H9 (cell line): Measurements from ENCODE around the gene MSANTD1. TPM values are rescaled to one million over a fixed set of nuclear protein-coding genes. Genes with fewer than 3 reads are reported as not detected.

Source experiments
- DNase-seq: peaks from one replicate; pipeline ENCODE4 v3.0.0-alpha.2; 2017
- H2AFZ ChIP-seq: one replicate; pipeline ENCODE4 v1.6.1; 2013; ENCODE audit warnings: mild to moderate bottlenecking, low read length, control low read depth, moderate library complexity
- H2AK5ac ChIP-seq: 2 replicates; pipeline ENCODE4 v1.6.1; 2013; ENCODE audit warnings: low read length, control low read depth, mixed read lengths; ENCODE audit not compliant: insufficient read length
- H2BK120ac ChIP-seq: one replicate; pipeline ENCODE4 v1.6.1; 2013; ENCODE audit warnings: low read depth, mild to moderate bottlenecking, low read length, control low read depth, inconsistent platforms; ENCODE audit not compliant: poor library complexity, severe bottlenecking
- H2BK12ac ChIP-seq: 2 replicates; pipeline ENCODE4 v1.6.1; 2013; ENCODE audit warnings: low read length, control low read depth, mixed read lengths, low read depth; ENCODE audit not compliant: insufficient read length
- H2BK15ac ChIP-seq: 2 replicates; pipeline ENCODE4 v1.6.1; 2013; ENCODE audit warnings: low read depth, low read length, control low read depth
- H2BK20ac ChIP-seq: one replicate; pipeline ENCODE4 v1.6.1; 2013; ENCODE audit warnings: low read depth, mild to moderate bottlenecking, low read length, control low read depth, inconsistent platforms; ENCODE audit not compliant: poor library complexity, severe bottlenecking
- H2BK5ac ChIP-seq: 2 replicates; pipeline ENCODE4 v1.6.1; 2013; ENCODE audit warnings: low read length, control low read depth, mixed read lengths; ENCODE audit not compliant: insufficient read length
- H3K14ac ChIP-seq: 2 replicates; pipeline ENCODE4 v1.6.1; 2013; ENCODE audit warnings: low read length, control low read depth; ENCODE audit not compliant: insufficient read depth
- H3K18ac ChIP-seq: 2 replicates; pipeline ENCODE4 v1.6.1; 2013; ENCODE audit warnings: low read depth, mild to moderate bottlenecking, mixed read lengths, low read length, control low read depth; ENCODE audit not compliant: insufficient read length
- H3K23ac ChIP-seq: 2 replicates; pipeline ENCODE4 v1.6.1; 2013; ENCODE audit warnings: low read length, control low read depth, mixed read lengths, low read depth; ENCODE audit not compliant: insufficient read length
- H3K23me2 ChIP-seq: 2 replicates; pipeline ENCODE4 v1.6.1; 2013; ENCODE audit warnings: low read depth, mild to moderate bottlenecking, mixed read lengths, low read length, control low read depth; ENCODE audit not compliant: insufficient read length, poor library complexity, severe bottlenecking
- H3K27ac ChIP-seq: 2 replicates; pipeline ENCODE4 v1.5.1; 2013; ENCODE audit warnings: low read length, control low read depth, mixed read lengths, low read depth; ENCODE audit not compliant: insufficient read length
- H3K27me3 ChIP-seq: 2 replicates; pipeline ENCODE4 v1.6.1; 2013; ENCODE audit warnings: low read length, control low read depth, inconsistent platforms; ENCODE audit not compliant: insufficient read depth
- H3K4ac ChIP-seq: 2 replicates; pipeline ENCODE4 v1.6.1; 2013; ENCODE audit warnings: low read depth, mild to moderate bottlenecking, control low read depth, inconsistent platforms, low read length, moderate library complexity
- H3K4me1 ChIP-seq: 2 replicates; pipeline ENCODE4 v1.6.1; 2013; ENCODE audit warnings: low read length, control low read depth, inconsistent platforms; ENCODE audit not compliant: insufficient read depth
- H3K4me2 ChIP-seq: 2 replicates; pipeline ENCODE4 v1.6.1; 2013; ENCODE audit warnings: low read length, control low read depth, mixed read lengths; ENCODE audit not compliant: insufficient read length, insufficient read depth
- H3K56ac ChIP-seq: 2 replicates; pipeline ENCODE4 v1.6.1; 2013; ENCODE audit warnings: low read depth, mild to moderate bottlenecking, mixed read lengths, low read length, control low read depth; ENCODE audit not compliant: insufficient read length
- H3K79me1 ChIP-seq: 2 replicates; pipeline ENCODE4 v1.6.1; 2013; ENCODE audit warnings: low read depth, mild to moderate bottlenecking, moderate library complexity, low read length, control low read depth, inconsistent platforms; ENCODE audit not compliant: insufficient read depth, poor library complexity, severe bottlenecking
- H3K79me2 ChIP-seq: 2 replicates; pipeline ENCODE4 v1.6.1; 2013; ENCODE audit warnings: low read length, control low read depth, inconsistent platforms; ENCODE audit not compliant: insufficient read depth
- H3K9ac ChIP-seq: 2 replicates; pipeline ENCODE4 v1.6.1; 2013; ENCODE audit warnings: low read length, control low read depth, mixed read lengths; ENCODE audit not compliant: insufficient read length; ENCODE audit errors: extremely low read depth
- H3K9me3 ChIP-seq: one replicate; pipeline ENCODE4 v1.6.1; 2013; ENCODE audit warnings: low read depth, low read length, inconsistent platforms; ENCODE audit not compliant: control insufficient read depth
- H3T11ph ChIP-seq: one replicate; pipeline ENCODE4 v1.6.1; 2013; ENCODE audit warnings: mild to moderate bottlenecking, low read length, control low read depth, inconsistent platforms
- H4K20me1 ChIP-seq: one replicate; pipeline ENCODE4 v1.6.1; 2013; ENCODE audit not compliant: control insufficient read depth, insufficient read length, insufficient read depth
- H4K5ac ChIP-seq: 2 replicates; pipeline ENCODE4 v1.6.1; 2013; ENCODE audit warnings: low read depth, mild to moderate bottlenecking, mixed read lengths, low read length, control low read depth; ENCODE audit not compliant: insufficient read length
- H4K8ac ChIP-seq: replicated peaks from 2 replicates; pipeline ENCODE4 v1.6.1; 2013; ENCODE audit warnings: low read length, control low read depth, mixed read lengths, low read depth; ENCODE audit not compliant: insufficient read length
- H4K91ac ChIP-seq: 2 replicates; pipeline ENCODE4 v1.6.1; 2013; ENCODE audit warnings: low read depth, mild to moderate bottlenecking, moderate library complexity, mixed read lengths, low read length, control low read depth; ENCODE audit not compliant: insufficient read length
- H3K27ac Mint-ChIP-seq, 3 experiments: 2 replicates in 2 of 3; 3 replicates in 1 of 3; pipeline ENCODE4 v1.8.0; 2020 to 2021; ENCODE audit warnings: mixed read lengths in 3 of 3, mild to moderate bottlenecking in 1 of 3, moderate library complexity in 1 of 3
- H3K27me3 Mint-ChIP-seq: 2 replicates; pipeline ENCODE4 v1.8.0; 2021; ENCODE audit warnings: low read depth, mild to moderate bottlenecking, moderate library complexity, mixed read lengths
- H3K36me3 Mint-ChIP-seq, 3 experiments: 2 replicates in 2 of 3; 3 replicates in 1 of 3; pipeline ENCODE4 v1.8.0; 2020 to 2021; ENCODE audit warnings: low read depth in 3 of 3, mixed read lengths in 3 of 3; ENCODE audit not compliant: insufficient read depth in 1 of 3
- H3K4me1 Mint-ChIP-seq, 2 experiments: 2 replicates each; pipeline ENCODE4 v1.8.0; 2020; ENCODE audit warnings: mixed read lengths in 2 of 2
- H3K4me3 Mint-ChIP-seq, 2 experiments: 2 replicates in 1 of 2; 3 replicates in 1 of 2; pipeline ENCODE4 v1.8.0; 2020 to 2021; ENCODE audit warnings: mild to moderate bottlenecking in 2 of 2, mixed read lengths in 2 of 2, moderate library complexity in 1 of 2
- H3K9me3 Mint-ChIP-seq, 2 experiments: 2 replicates in 1 of 2; 3 replicates in 1 of 2; pipeline ENCODE4 v1.8.0; 2020; ENCODE audit warnings: mild to moderate bottlenecking in 2 of 2, mixed read lengths in 2 of 2, moderate library complexity in 1 of 2
- CTCF ChIP-seq: fragments of 200-600 bp; sonication (generic); conservative IDR thresholded peaks from 3 replicates; pipeline ENCODE4 v1.8.0; 2021; ENCODE audit warnings: antibody characterized with exemption, mild to moderate bottlenecking
- WGBS: extraction: QIAGEN DNeasy Blood & Tissue Kit; methylation state at CpG from one replicate; pipeline ENCODE4 v1.1.7; 2013; ENCODE audit warnings: missing lambda C conversion rate, low lambda C conversion rate, mixed read lengths; ENCODE audit not compliant: insufficient read length; ENCODE audit errors: extremely low coverage; 5-methylcytosine and 5-hydroxymethylcytosine counted together
- total RNA-seq: library from RNA; stranded (reverse); gene quantifications from 2 replicates; pipeline ENCODE4 v1.2.1, GENCODE V29; 2021

The MSANTD1 gene
- total RNA-seq, 1 experiment from 2014 or later: 0.83 TPM

GRCh38 chr4:3239303-3239702 is 9.7 kb upstream of the MSANTD1 start:
- no peak overlapping the region for H4K8ac ChIP-seq
- no peaks in the 10 kb centered on the region for H3K79me1 ChIP-seq
- Mint-ChIP-seq H3K27ac (no peak overlapping the region), H3K4me3 (no peak overlapping the region), H3K9me3 (no peaks in the 10 kb centered on the region; a peak in 1 of 5 replicates), H3K27me3 (peaks cover 60% of the 10 kb centered on the region), H3K36me3 (peaks cover 37 to 65% (median 54%) of the 10 kb centered on the region in 3 experiments), H3K4me1 (peaks cover 22 to 62% of the 10 kb centered on the region in 2 experiments)
- no peaks in the 10 kb centered on the region; the same call in 1 of the 2 replicates for H3K27me3 ChIP-seq
- H3K27ac ChIP-seq: no peak overlapping the region
- H3K4me2 ChIP-seq: no peak overlapping the region
- no peak overlapping the region for H2AFZ ChIP-seq
- no peak overlapping the region for H4K91ac ChIP-seq
- no peak overlapping the region for H2BK5ac ChIP-seq
- no peak overlapping the region for H2AK5ac ChIP-seq
- DNase-seq: no peak
- peaks cover 3% of the 10 kb centered on the region; the same call in 1 of the 2 replicates for H3K4me1 ChIP-seq
- H3K9ac ChIP-seq: no peak overlapping the region
- H4K20me1 ChIP-seq: no peaks in the 10 kb centered on the region
- no CpG with 5 or more reads among the region's 11 CpGs for WGBS
- no peak overlapping the region for H3T11ph ChIP-seq
- H3K23me2 ChIP-seq: no peaks in the 10 kb centered on the region
- no peaks in the 10 kb centered on the region for H3K79me2 ChIP-seq
- no peak overlapping the region for H2BK12ac ChIP-seq
- no peak overlapping the region for H3K56ac ChIP-seq
- no peak overlapping the region for H2BK20ac ChIP-seq
- no peak overlapping the region for H4K5ac ChIP-seq
- H3K14ac ChIP-seq: no peak overlapping the region
- no peak overlapping the region for H2BK120ac ChIP-seq
- H3K18ac ChIP-seq: no peak overlapping the region
- H3K4ac ChIP-seq: no peak overlapping the region
- H2BK15ac ChIP-seq: no peak overlapping the region
- H3K9me3 ChIP-seq: no peaks in the 10 kb centered on the region
- no peak for TF ChIP-seq CTCF
- no peak overlapping the region for H3K23ac ChIP-seq
